B cell (primary cell): ENCODE measurements around the gene LAMA2. TPM values are rescaled to one million over a fixed set of nuclear protein-coding genes. Genes with fewer than 3 reads are reported as not detected.

Source experiments
- ATAC-seq: fragments of 200-7000 bp; cut with Tn5 transposase; one replicate; pipeline ENCODE4 v1.10.0; 2021; ENCODE audit warnings: low read depth, mild to moderate bottlenecking, moderate number of reproducible peaks, moderate library complexity
- CTCF ChIA-PET: fragments of 350-600 bp; sonication (Branson Sonifier 250); formaldehyde crosslinking; loops from one replicate; lab custom pipeline; 2021; ENCODE audit warnings: antibody characterized with exemption, inconsistent platforms; lab: Charles Lee
- POLR2A ChIA-PET: fragments of 350-600 bp; sonication (Branson Sonifier 250); formaldehyde crosslinking; loops from one replicate; lab custom pipeline; 2021; ENCODE audit warnings: antibody characterized with exemption; lab: Charles Lee
- DNase-seq: peaks from one replicate; pipeline ENCODE4 v3.0.0; 2013
- H2AFZ ChIP-seq: 2 replicates; pipeline ENCODE4 v1.6.1; 2012; ENCODE audit warnings: mild to moderate bottlenecking, low read depth, low read length; ENCODE audit not compliant: insufficient read depth, poor library complexity, severe bottlenecking
- H3K27ac ChIP-seq, 2 donors: 1 replicate in 1 of 2; 2 replicates in 1 of 2; pipeline ENCODE4 v1.5.1; 2012 to 2013; ENCODE audit warnings: low read length in 2 of 2, mild to moderate bottlenecking in 2 of 2, moderate library complexity in 1 of 2
- H3K27me3 ChIP-seq, 4 experiments: fragments of 200-600 bp in 1 of 4; sonication (generic) in 1 of 4; replicated peaks in 1 of 4; 1 replicate in 2 of 4; 2 replicates in 2 of 4; pipeline versions ENCODE4 v1.6.1 to v1.7.0; 2013 to 2016; ENCODE audit warnings: low read length in 3 of 4, mild to moderate bottlenecking in 2 of 4, mixed read lengths in 1 of 4, moderate library complexity in 1 of 4; ENCODE audit not compliant: insufficient read depth in 4 of 4, control insufficient read depth in 3 of 4; ENCODE audit errors: control extremely low read depth in 1 of 4
- H3K36me3 ChIP-seq, 2 experiments: replicated peaks in 1 of 2; 1 replicate in 1 of 2; 2 replicates in 1 of 2; pipeline versions ENCODE4 v1.6.1 to v1.7.1; 2013; ENCODE audit warnings: low read length in 1 of 2; ENCODE audit not compliant: insufficient read depth in 2 of 2, control insufficient read depth in 1 of 2; ENCODE audit errors: control extremely low read depth in 1 of 2, extremely low read depth in 1 of 2
- H3K4me1 ChIP-seq, 2 donors: fragments of 200-600 bp in 1 of 2; sonication (generic) in 1 of 2; 1 replicate in 1 of 2; 2 replicates in 1 of 2; pipeline versions ENCODE4 v1.5.1 to v1.6.1; 2013 to 2017; ENCODE audit warnings: low read length in 2 of 2; ENCODE audit not compliant: control insufficient read depth in 2 of 2, insufficient read depth in 2 of 2
- H3K4me2 ChIP-seq: replicated peaks from 2 replicates; pipeline ENCODE3; 2012; ENCODE audit warnings: mild to moderate bottlenecking, low read depth, low read length; ENCODE audit not compliant: poor library complexity, severe bottlenecking
- H3K4me3 ChIP-seq, 5 experiments: fragments of 200-600 bp in 1 of 5; sonication (generic) in 1 of 5; 1 replicate in 3 of 5; 2 replicates in 2 of 5; pipeline versions ENCODE4 v1.5.1 to v1.7.0; 2011 to 2016; ENCODE audit warnings: low read length in 4 of 5, mild to moderate bottlenecking in 4 of 5, low read depth in 2 of 5, control low read depth in 1 of 5, moderate library complexity in 1 of 5; ENCODE audit not compliant: insufficient read depth in 1 of 5; ENCODE audit errors: control extremely low read depth in 1 of 5, extremely low read depth in 1 of 5
- H3K79me2 ChIP-seq: fragments of 200-600 bp; sonication (generic); one replicate; pipeline ENCODE4 v1.6.0; 2016; ENCODE audit warnings: low read length; ENCODE audit not compliant: control insufficient read depth, insufficient read depth
- H3K9ac ChIP-seq: fragments of 200-600 bp; sonication (generic); 2 replicates; pipeline ENCODE4 v1.6.1; 2017; ENCODE audit warnings: mild to moderate bottlenecking, low read length, moderate library complexity
- H3K9me3 ChIP-seq, 3 donors: one replicate each; pipeline versions ENCODE4 v1.6.1 to v1.7.1; 2013; ENCODE audit warnings: low read length in 2 of 3; ENCODE audit not compliant: control insufficient read depth in 2 of 3, insufficient read depth in 1 of 3; ENCODE audit errors: control extremely low read depth in 1 of 3
- H4K20me1 ChIP-seq: 2 replicates; pipeline ENCODE4 v1.6.0; 2012; ENCODE audit warnings: mild to moderate bottlenecking, low read length; ENCODE audit not compliant: insufficient read depth, control insufficient read depth, poor library complexity, severe bottlenecking
- H3K27ac Mint-ChIP-seq: one replicate; pipeline ENCODE4 v1.8.0; 2021; ENCODE audit warnings: mixed read lengths
- H3K27me3 Mint-ChIP-seq: one replicate; pipeline ENCODE4 v1.8.0; 2021; ENCODE audit warnings: mixed read lengths
- H3K4me1 Mint-ChIP-seq: one replicate; pipeline ENCODE4 v1.8.0; 2021; ENCODE audit warnings: mixed read lengths
- H3K4me3 Mint-ChIP-seq: one replicate; pipeline ENCODE4 v1.8.0; 2021; ENCODE audit warnings: mixed read lengths
- H3K9me3 Mint-ChIP-seq: one replicate; pipeline ENCODE4 v1.8.0; 2022; ENCODE audit warnings: mixed read lengths; ENCODE audit not compliant: insufficient read depth
- EZH2 ChIP-seq: IDR thresholded peaks from 2 replicates; pipeline ENCODE4 v1.6.1; 2012; ENCODE audit warnings: borderline replicate concordance, low read depth, mild to moderate bottlenecking, moderate library complexity, low read length; ENCODE audit not compliant: insufficient read depth, poor library complexity, severe bottlenecking
- WGBS: methylation state at CpG from one replicate; pipeline ENCODE4 v1.1.5; 2013; ENCODE audit warnings: missing lambda C conversion rate; ENCODE audit not compliant: insufficient coverage; 5-methylcytosine and 5-hydroxymethylcytosine counted together
- intact Hi-C: fragments of 100-400 bp; cut with micrococcal nuclease; formaldehyde crosslinking; loops from one replicate; pipeline ENCODE4 v1.10.0; 2022
- polyA plus RNA-seq: library from polyadenylated mRNA; depleted of rRNA; stranded (reverse); fragments of >200 nt; gene quantifications from 2 replicates; pipeline ENCODE4 v1.2.3, GENCODE V29; 2012
- total RNA-seq, 2 donors: library from RNA; stranded (reverse); fragments of 120-200 nt in 1 of 2; gene quantifications; 1 replicate in 1 of 2; 2 replicates in 1 of 2; pipeline versions ENCODE4 v1.2.3 to v1.2.4, GENCODE V29; 2013 to 2022
- TF ChIP-seq, protein P1 (sequence below): fragments of 200-600 bp; IDR thresholded peaks from one replicate; pipeline ENCODE4 v1.8.0; 2022; ENCODE audit warnings: antibody characterized with exemption, mild to moderate bottlenecking

The LAMA2 gene
- total and polyA plus RNA-seq, 2 donors (not counting 1 experiment from before 2014, with no cell fraction given), result 0.16 TPM; not detected in 1

DNA sequence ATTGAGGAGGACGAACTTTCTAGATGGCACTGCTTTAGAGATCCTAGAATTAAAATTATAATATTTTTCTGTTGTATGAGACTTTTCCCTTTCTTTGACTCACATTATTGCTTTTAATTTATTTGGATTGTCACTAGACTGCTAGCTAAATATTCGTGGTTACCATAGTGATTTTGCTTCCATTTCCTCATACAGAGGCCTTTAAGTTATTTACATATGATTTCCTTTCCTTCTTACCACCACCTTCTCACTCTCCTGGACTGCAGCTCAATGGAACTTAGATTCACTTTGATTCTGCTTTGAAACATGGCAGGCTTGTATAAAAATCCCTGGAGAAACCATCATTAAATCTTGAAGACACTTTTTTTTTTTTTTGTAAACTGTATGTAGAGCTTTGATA is 222.9 kb downstream of the LAMA2 start:
- TF ChIP-seq, protein P1, sequence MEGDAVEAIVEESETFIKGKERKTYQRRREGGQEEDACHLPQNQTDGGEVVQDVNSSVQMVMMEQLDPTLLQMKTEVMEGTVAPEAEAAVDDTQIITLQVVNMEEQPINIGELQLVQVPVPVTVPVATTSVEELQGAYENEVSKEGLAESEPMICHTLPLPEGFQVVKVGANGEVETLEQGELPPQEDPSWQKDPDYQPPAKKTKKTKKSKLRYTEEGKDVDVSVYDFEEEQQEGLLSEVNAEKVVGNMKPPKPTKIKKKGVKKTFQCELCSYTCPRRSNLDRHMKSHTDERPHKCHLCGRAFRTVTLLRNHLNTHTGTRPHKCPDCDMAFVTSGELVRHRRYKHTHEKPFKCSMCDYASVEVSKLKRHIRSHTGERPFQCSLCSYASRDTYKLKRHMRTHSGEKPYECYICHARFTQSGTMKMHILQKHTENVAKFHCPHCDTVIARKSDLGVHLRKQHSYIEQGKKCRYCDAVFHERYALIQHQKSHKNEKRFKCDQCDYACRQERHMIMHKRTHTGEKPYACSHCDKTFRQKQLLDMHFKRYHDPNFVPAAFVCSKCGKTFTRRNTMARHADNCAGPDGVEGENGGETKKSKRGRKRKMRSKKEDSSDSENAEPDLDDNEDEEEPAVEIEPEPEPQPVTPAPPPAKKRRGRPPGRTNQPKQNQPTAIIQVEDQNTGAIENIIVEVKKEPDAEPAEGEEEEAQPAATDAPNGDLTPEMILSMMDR, result no peak
- TF ChIP-seq EZH2, result no peak
- POLR2A ChIA-PET, result no interaction called here
- ATAC-seq (no peak), DNase-seq (peak; percentile 21)
- Mint-ChIP-seq H3K4me3 (peak overlapping the region; percentile 3), H3K9me3 (no peaks in the 10 kb centered on the region), H3K27ac (no peak overlapping the region), H3K4me1 (peaks cover 17% of the 10 kb centered on the region), H3K27me3 (no peaks in the 10 kb centered on the region)
- Histone ChIP-seq H3K9me3 (no peaks in the 10 kb centered on the region), H3K36me3 (no peaks in the 10 kb centered on the region), H3K9ac (no peak overlapping the region), H2AFZ (no peak overlapping the region), H3K4me2 (peak overlapping the region; percentile 20), H3K79me2 (no peaks in the 10 kb centered on the region), H3K27me3 (no peaks in the 10 kb centered on the region), H3K4me1 (peaks cover 0 to 4% of the 10 kb centered on the region in 2 donors), H4K20me1 (no peaks in the 10 kb centered on the region), H3K4me3 (peak overlapping the region in 1 of 5 experiments; percentile 2), H3K27ac (peak overlapping the region in 1 of 2 donors; percentile 4)
- intact Hi-C loops, result no loop called here
- CTCF ChIA-PET, result no interaction called here
- WGBS, result no CpG with 5 or more reads among the region's 2 CpGs

DNA sequence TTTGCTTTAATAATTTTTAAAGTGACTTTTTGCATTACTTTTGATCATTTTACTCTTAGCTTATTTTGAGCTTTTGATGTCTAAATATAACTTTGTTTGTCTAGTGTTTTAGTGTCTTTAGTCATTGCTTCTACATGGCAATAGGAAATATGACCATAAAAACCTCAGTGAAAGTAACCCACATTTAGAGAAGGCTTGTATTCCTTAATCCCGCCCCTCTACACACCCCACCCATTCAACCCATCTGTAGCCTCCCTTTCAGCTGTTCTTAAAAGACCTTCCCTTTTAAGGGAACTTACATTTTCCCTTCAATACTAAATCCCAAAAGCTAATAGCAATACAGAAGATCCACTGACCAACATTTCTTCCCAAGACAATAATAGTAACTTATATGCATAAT is 225.4 kb downstream of the LAMA2 start:
- H3K4me1 Mint-ChIP-seq, result peaks cover 17% of the 10 kb centered on the region
- H3K4me2 ChIP-seq, result no peak overlapping the region
- DNase-seq (no peak), ATAC-seq (no peak)
- H3K27ac ChIP-seq, result no peak overlapping the region
- H3K36me3 ChIP-seq, result no peaks in the 10 kb centered on the region
- H3K27ac Mint-ChIP-seq, result no peak overlapping the region
- no peak for TF ChIP-seq EZH2
- TF ChIP-seq, protein P1, result no peak
- no peak overlapping the region for H3K4me3 ChIP-seq
- POLR2A ChIA-PET, result no interaction called here
- H3K4me3 Mint-ChIP-seq, result no peak overlapping the region
- H3K27me3 ChIP-seq, result no peaks in the 10 kb centered on the region
- H3K9me3 ChIP-seq, result no peaks in the 10 kb centered on the region
- H3K4me1 ChIP-seq, result peaks cover 0 to 4% of the 10 kb centered on the region in 2 donors
- intact Hi-C loops, result no loop called here
- peaks cover 3% of the 10 kb centered on the region for H3K27me3 Mint-ChIP-seq
- no peaks in the 10 kb centered on the region for H3K9me3 Mint-ChIP-seq
- no peaks in the 10 kb centered on the region for H4K20me1 ChIP-seq
- CTCF ChIA-PET, result no interaction called here
- H3K9ac ChIP-seq, result no peak overlapping the region
- 83% methylated on average over 1 of the region's 1 CpG for WGBS
- no peaks in the 10 kb centered on the region for H3K79me2 ChIP-seq
- no peak overlapping the region for H2AFZ ChIP-seq
